HL-60 (cell line): ENCODE results near the gene TOX4.

Experiments
- GABPA ChIP-seq: IDR thresholded peaks from 2 replicates; pipeline ENCODE4 v1.6.1; 2012; ENCODE audit warnings: low read depth
- POLR2AphosphoS5 ChIP-seq: IDR thresholded peaks from 2 replicates; pipeline ENCODE4 v1.6.1; 2012; ENCODE audit warnings: low read depth
- SPI1 ChIP-seq: IDR thresholded peaks from 2 replicates; pipeline ENCODE4 v1.6.1; 2012; ENCODE audit warnings: low read depth, mild to moderate bottlenecking, borderline replicate concordance
- TF ChIP-seq, protein P1 (sequence below): IDR thresholded peaks from one replicate; pipeline ENCODE4 v1.5.1; 2011; ENCODE audit warnings: low read length, control low read depth, inconsistent platforms; ENCODE audit not compliant: insufficient read depth
- TF ChIP-seq, protein P2 (sequence below): IDR thresholded peaks from 2 replicates; pipeline ENCODE4 v1.6.1; 2012; ENCODE audit warnings: low read depth; ENCODE audit not compliant: insufficient replicate concordance

DNA sequence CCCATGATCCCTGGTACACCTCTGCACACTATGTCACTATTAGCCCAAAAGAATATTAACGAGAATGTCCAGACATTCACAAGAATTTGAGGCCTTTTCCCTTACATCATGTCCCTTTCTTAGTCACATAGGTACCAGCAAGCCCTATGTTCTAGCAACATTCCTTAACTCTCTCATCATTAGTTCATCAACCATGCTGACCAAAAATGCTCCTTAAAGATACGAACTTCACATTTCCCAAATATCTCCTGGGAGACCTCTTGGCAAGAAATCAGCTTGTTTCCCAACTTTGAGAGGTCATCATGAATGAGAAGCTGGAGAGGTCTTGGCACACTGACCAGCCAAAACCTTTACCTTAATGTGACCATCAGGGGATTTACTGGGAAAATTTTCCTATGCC, 44.5 kb downstream of the TOX4 start:
- TF ChIP-seq, protein P1, sequence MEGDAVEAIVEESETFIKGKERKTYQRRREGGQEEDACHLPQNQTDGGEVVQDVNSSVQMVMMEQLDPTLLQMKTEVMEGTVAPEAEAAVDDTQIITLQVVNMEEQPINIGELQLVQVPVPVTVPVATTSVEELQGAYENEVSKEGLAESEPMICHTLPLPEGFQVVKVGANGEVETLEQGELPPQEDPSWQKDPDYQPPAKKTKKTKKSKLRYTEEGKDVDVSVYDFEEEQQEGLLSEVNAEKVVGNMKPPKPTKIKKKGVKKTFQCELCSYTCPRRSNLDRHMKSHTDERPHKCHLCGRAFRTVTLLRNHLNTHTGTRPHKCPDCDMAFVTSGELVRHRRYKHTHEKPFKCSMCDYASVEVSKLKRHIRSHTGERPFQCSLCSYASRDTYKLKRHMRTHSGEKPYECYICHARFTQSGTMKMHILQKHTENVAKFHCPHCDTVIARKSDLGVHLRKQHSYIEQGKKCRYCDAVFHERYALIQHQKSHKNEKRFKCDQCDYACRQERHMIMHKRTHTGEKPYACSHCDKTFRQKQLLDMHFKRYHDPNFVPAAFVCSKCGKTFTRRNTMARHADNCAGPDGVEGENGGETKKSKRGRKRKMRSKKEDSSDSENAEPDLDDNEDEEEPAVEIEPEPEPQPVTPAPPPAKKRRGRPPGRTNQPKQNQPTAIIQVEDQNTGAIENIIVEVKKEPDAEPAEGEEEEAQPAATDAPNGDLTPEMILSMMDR = no peak
- TF ChIP-seq POLR2AphosphoS5 (no peak), GABPA (no peak), SPI1 (no peak)
- TF ChIP-seq, protein P2, sequence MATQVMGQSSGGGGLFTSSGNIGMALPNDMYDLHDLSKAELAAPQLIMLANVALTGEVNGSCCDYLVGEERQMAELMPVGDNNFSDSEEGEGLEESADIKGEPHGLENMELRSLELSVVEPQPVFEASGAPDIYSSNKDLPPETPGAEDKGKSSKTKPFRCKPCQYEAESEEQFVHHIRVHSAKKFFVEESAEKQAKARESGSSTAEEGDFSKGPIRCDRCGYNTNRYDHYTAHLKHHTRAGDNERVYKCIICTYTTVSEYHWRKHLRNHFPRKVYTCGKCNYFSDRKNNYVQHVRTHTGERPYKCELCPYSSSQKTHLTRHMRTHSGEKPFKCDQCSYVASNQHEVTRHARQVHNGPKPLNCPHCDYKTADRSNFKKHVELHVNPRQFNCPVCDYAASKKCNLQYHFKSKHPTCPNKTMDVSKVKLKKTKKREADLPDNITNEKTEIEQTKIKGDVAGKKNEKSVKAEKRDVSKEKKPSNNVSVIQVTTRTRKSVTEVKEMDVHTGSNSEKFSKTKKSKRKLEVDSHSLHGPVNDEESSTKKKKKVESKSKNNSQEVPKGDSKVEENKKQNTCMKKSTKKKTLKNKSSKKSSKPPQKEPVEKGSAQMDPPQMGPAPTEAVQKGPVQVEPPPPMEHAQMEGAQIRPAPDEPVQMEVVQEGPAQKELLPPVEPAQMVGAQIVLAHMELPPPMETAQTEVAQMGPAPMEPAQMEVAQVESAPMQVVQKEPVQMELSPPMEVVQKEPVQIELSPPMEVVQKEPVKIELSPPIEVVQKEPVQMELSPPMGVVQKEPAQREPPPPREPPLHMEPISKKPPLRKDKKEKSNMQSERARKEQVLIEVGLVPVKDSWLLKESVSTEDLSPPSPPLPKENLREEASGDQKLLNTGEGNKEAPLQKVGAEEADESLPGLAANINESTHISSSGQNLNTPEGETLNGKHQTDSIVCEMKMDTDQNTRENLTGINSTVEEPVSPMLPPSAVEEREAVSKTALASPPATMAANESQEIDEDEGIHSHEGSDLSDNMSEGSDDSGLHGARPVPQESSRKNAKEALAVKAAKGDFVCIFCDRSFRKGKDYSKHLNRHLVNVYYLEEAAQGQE = no peak
